ENCODE results near the gene TSEN2. TPM values are rescaled to one million over a fixed set of nuclear protein-coding genes. Genes with fewer than 3 reads are reported as not detected.
"Not testable (repeated sequence)": the region's sequence is repeated elsewhere in the genome, so short reads cannot be mapped to it uniquely, and the experiment has no call there.

The TSEN2 gene
- total RNA-seq: 17.8 TPM

GRCh38 chr3:12484198-12484982 is at the start of gene TSEN2:
Gene TSEN2 (plus strand): TSS chr3:12484480. CDS start chr3:12489801, 5,321 bp downstream.
- peak; percentile 95 to 99 (median 96) for DNase-seq (ENCODE audit: low read depth in 2 of 3, low spot score in 2 of 3)

- no peak for DNase-seq (ENCODE audit: low read depth in 2 of 3, low spot score in 2 of 3)
Measured at GRCh38 chr3:12436514-12437220, 47.6 kb upstream of the TSEN2 start.

DNA sequence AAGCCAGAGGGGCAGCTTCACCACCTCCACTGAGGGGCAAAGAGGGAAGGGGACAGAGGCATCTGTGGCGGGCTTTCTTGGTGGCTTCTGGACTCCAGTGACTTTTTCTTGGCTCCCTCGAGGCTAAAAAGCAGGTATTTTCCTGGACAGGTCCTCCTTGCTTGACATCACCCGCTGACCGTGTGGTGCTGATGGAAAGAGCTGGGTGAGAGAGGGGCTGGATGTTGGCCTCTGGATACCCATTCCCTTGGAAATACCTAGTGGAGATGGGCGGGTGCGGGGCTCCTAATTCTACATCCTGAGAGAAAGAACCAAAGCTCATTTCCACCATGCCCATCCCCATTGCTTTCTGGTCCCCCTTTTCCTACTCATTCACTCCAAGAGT is 47.1 kb upstream of the TSEN2 start:
- no peak for DNase-seq (ENCODE audit: low read depth in 2 of 3, low spot score in 2 of 3)

GRCh38 chr3:12437861-12438260 is 46.4 kb upstream of the TSEN2 start:
- no peak for DNase-seq (ENCODE audit: low read depth in 2 of 3, low spot score in 2 of 3)

- DNase-seq (ENCODE audit: low read depth in 2 of 3, low spot score in 2 of 3): no peak
Measured at GRCh38 chr3:12438318-12438717, 46.0 kb upstream of the TSEN2 start.

DNA sequence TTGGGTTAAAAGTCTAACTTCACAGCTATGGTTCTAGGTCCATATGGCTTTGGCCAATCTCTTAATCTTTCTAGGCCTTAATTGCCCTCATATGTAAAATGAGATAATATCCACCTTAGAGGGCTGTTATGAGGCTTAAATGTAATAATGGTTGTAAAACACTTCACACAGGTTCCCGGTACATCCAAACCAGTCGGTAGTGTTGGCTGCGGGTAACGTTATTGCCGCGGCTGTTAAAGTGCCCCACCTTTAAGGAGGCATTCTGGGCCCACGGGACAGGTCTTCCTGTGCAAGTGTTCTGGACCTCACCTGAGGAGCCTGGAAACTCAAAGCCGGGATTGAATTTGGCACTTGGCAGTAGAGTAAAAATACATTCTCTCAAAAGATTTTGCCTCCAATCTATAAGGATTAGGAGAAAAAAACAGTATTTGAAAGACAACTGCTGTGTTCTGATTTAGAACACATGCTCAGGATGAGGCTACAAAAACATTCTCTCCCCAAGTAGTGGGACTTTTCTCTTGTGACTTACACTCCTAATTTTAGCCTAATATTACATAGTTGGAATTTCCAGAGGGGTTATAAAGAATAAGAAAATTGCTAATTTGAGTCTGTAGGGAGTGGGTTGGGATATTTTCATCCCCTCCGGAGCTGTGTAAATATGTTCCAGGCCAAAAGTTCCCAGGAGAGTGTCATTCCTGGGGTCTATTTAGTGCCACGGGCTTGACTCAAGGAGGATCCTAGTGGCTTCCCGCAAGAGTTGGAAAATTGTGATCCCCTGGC is 44.9 kb upstream of the TSEN2 start:
- DNase-seq (ENCODE audit: low read depth in 2 of 3, low spot score in 2 of 3): no peak

GRCh38 chr3:12440927-12441714 is 43.2 kb upstream of the TSEN2 start:
- DNase-seq (ENCODE audit: low read depth in 2 of 3, low spot score in 2 of 3): no peak

- DNase-seq (ENCODE audit: low read depth in 2 of 3, low spot score in 2 of 3): no peak
Measured at GRCh38 chr3:12442654-12443501, 41.4 kb upstream of the TSEN2 start.

- DNase-seq (ENCODE audit: low read depth in 2 of 3, low spot score in 2 of 3): no peak
Measured at GRCh38 chr3:12443781-12444522, 40.3 kb upstream of the TSEN2 start.

DNA sequence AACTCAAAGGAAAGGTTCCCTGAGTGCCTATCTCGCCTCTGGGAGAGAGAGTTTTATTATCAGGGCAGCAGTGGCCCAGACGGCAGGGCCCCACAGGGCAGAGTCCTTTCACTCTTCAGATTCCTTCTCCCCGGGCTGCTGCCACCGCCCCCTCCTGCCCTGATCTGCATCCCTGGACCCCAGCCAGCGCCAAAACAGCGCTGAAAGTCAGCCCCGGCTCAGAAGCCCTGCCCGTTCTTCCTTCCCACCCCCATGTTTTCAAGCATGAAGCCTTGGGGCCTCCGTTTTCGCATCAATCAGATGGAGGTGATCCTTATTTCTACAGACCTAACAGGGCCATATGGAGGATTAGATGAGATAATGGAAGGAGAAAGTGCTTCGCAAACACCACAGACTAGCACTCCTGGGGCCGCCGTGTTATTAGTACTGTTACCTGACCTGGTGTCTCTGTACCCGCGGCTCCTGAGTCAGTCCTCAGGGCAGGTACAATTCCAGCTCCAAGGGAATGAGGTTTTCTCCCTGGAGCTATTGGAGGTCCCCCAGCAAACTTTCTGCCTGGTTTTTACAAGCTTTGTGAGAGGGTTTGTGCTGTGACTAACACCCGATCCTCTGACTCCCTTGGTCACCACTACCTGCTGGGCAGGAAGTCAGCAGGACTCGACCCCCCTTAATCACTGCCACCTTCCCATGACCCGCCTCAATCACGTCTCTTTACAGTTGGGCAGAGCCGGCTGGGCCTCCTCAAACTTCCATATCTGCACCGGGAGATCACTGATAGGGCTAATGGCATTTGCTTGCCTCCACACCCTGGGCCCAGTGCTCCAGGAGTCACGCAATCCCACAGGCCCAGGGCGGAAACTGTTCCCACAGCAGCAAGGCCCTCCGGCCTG is 39.5 kb upstream of the TSEN2 start:
- no peak for DNase-seq (ENCODE audit: low read depth in 2 of 3, low spot score in 2 of 3)

GRCh38 chr3:12445523-12446240 is 38.6 kb upstream of the TSEN2 start:
- no peak for DNase-seq (ENCODE audit: low read depth in 2 of 3, low spot score in 2 of 3)

GRCh38 chr3:12446298-12446697 is 38.0 kb upstream of the TSEN2 start:
- DNase-seq (ENCODE audit: low read depth in 2 of 3, low spot score in 2 of 3): no peak

GRCh38 chr3:12447075-12447474 is 37.2 kb upstream of the TSEN2 start:
- no peak for DNase-seq (ENCODE audit: low read depth in 2 of 3, low spot score in 2 of 3)

- not testable (repeated sequence) for DNase-seq (ENCODE audit: low read depth in 2 of 3, low spot score in 2 of 3)
Measured at GRCh38 chr3:12448404-12449202, 35.7 kb upstream of the TSEN2 start.

DNA sequence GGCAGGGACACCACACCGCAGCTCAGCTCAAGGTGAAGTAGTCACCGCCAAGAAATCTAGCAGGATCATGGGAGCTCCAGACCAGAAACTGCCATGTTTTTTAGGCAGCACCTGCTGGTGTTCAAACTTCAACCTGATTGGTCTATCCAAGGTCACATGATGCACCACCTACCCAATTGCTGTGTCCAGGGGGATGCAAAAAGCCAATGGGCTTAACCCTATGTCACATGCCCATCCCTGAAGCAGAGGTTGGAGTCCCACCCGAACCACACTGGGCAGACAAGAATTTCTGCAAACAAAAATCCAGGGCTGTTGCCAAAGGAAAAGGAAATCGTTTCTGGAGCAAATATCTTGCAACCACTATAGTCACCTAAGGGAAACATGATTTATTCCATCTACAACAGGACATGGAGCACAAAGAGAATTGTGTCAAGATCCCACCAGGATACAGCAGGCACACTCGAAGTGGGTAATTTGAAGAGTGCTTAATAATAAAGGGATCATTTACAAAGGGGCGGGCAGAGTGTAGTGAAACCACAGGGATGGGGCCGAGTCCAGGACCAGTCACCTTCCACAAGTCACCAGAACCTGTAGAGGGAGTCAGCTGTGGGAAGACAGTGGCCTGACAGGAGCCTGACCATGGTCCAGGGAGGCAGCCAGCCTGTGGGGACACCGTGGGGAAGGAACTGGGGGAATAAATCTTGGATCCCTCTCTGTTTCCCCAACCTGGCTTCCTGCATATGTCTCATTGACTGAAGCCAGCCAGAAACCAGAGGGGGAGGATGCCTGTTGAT is 34.2 kb upstream of the TSEN2 start:
- DNase-seq (ENCODE audit: low read depth in 2 of 3, low spot score in 2 of 3): no peak

DNA sequence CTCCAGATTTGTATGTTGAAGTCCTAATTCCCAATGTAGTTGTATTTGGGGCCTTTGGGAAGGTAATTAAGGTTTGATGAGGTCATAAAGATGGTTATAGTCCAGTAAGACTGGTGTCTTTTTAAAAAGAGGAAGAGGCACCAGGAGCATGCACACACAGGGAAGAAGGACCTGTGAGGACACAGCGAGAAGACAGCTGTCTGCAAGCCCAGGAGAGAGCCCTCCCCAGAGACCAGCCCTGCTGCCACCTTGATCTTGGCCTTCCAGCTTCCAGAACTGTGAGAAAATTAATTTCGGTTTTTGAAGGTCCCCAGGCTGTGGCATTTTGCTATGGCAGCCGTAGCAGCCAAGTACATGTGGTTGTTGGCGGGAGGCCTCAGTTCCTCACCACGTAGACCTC is 32.8 kb upstream of the TSEN2 start:
- DNase-seq (ENCODE audit: low read depth in 2 of 3, low spot score in 2 of 3): no peak

Measured in hematopoietic multipotent progenitor cell (in vitro differentiated cells).